Esophagus squamous epithelium (tissue), 4 donors: ENCODE results near the gene TRIM36.

Source experiments
- CTCF ChIP-seq, 6 experiments: fragments of 450-650 bp in 4 of 6; fragments of 200-600 bp in 2 of 6; sonication (generic) in 2 of 6; IDR thresholded peaks; one replicate each; pipeline ENCODE4 v1.5.1; 2016 to 2019; ENCODE audit warnings: antibody characterized with exemption in 6 of 6, mild to moderate bottlenecking in 4 of 6, moderate library complexity in 4 of 6
- POLR2A ChIP-seq, 4 donors: fragments of 450-650 bp; IDR thresholded peaks; one replicate each; pipeline ENCODE4 v1.6.1; 2017; ENCODE audit warnings: antibody characterized with exemption in 4 of 4, mild to moderate bottlenecking in 4 of 4, moderate library complexity in 3 of 4

- TF ChIP-seq CTCF (IDR thresholded peaks at IDR 0.05) (no peak), POLR2A (IDR thresholded peaks at IDR 0.05) (no peak)
Observed at GRCh38 chr5:115194676-115195075, 25.0 kb upstream of the TRIM36 start.
